ENCODE measurements around the gene IQCH.

IQCH gene

GRCh38 chr15:67386947-67387346 lies 132.4 kb downstream of the IQCH start:
- H3K27me3 Mint-ChIP-seq, result peaks cover 3% of the 10 kb centered on the region
- H3K4me3 Mint-ChIP-seq, result no peak overlapping the region
- intact Hi-C loops (cut with micrococcal nuclease), result loop anchor here (10.0 kb wide), 1 partner anchor 448 kb away; no protein-coding TSS in a partner anchor

GRCh38 chr15:67389975-67390374 lies 135.4 kb downstream of the IQCH start:
- intact Hi-C loops (cut with micrococcal nuclease), result loop anchor here (5.0 to 10.0 kb wide), 2 partner anchors 42 to 445 kb away; no protein-coding TSS in a partner anchor
- H3K9me3 Mint-ChIP-seq, result no peaks in the 10 kb centered on the region
- H3K27ac Mint-ChIP-seq, result no peak overlapping the region
- H3K27me3 Mint-ChIP-seq, result peaks cover 5% of the 10 kb centered on the region
- no peaks in the 10 kb centered on the region for H3K4me1 Mint-ChIP-seq (ENCODE audit: low read depth)
- H3K4me3 Mint-ChIP-seq, result no peak overlapping the region
- H3K36me3 Mint-ChIP-seq (ENCODE audit: low read depth), result no peaks in the 10 kb centered on the region

More at GRCh38 chr15:67386947-67387346, 132.4 kb downstream of the IQCH start:
- H3K4me1 Mint-ChIP-seq (ENCODE audit: low read depth), result no peaks in the 10 kb centered on the region
- H3K9me3 Mint-ChIP-seq, result no peaks in the 10 kb centered on the region
- H3K27ac Mint-ChIP-seq, result no peak overlapping the region
- H3K36me3 Mint-ChIP-seq (ENCODE audit: low read depth), result no peaks in the 10 kb centered on the region

DNA sequence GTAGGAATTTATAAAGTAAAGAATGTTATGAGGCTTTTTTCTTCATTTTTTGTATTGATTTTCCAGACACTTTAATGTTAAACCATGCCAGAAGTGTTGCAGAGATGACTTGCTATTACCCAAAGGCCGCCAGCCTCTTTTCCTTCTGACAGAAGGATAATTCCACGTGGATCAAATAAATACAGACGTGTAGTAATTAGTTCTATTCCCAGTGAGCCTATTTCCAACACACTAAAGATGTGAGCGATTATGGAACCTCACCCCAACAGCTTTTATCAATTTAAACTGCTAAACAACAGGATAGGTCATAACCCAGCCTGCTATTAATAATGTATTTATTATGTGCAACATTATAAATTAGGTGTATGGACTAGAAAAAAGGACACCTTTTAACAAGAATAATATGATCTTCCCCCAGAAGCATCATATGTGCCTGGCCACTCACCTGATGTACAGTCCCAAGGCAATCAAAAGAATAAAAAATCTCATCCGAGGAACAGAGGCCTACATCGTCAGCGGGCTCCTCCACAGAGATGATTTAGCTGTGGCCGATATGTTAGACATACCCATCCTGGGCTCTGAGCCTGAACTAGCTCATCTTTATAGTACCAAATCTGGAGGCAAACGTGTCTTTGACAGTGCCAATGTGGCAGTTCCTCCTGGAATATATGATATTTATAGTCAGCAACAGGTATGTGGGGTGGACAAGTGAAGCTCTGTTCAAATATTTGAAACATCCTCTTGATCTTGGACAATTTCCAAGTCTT lies 140.5 kb downstream of the IQCH start:
- Mint-ChIP-seq H3K4me1 (ENCODE audit: low read depth) (peaks cover 10% of the 10 kb centered on the region), H3K36me3 (ENCODE audit: low read depth) (no peaks in the 10 kb centered on the region), H3K4me3 (no peak overlapping the region), H3K27me3 (peaks cover 3% of the 10 kb centered on the region), H3K27ac (no peak overlapping the region), H3K9me3 (no peaks in the 10 kb centered on the region)
- intact Hi-C loops (cut with micrococcal nuclease), result loop anchor here (5.0 kb wide), 1 partner anchor 37 kb away; no protein-coding TSS in a partner anchor

- Mint-ChIP-seq H3K4me1 (ENCODE audit: low read depth) (peaks cover 10% of the 10 kb centered on the region), H3K9me3 (no peaks in the 10 kb centered on the region), H3K27ac (no peak overlapping the region), H3K27me3 (peaks cover 3% of the 10 kb centered on the region), H3K36me3 (ENCODE audit: low read depth) (no peaks in the 10 kb centered on the region), H3K4me3 (no peak overlapping the region)
- intact Hi-C loops (cut with micrococcal nuclease), result no loop called here
Measured at GRCh38 chr15:67396114-67396513, 141.5 kb downstream of the IQCH start.

GRCh38 chr15:67397139-67397538 lies 142.6 kb downstream of the IQCH start:
- Mint-ChIP-seq H3K27ac (no peak overlapping the region), H3K36me3 (ENCODE audit: low read depth) (no peaks in the 10 kb centered on the region), H3K9me3 (no peaks in the 10 kb centered on the region), H3K4me3 (no peak overlapping the region), H3K4me1 (ENCODE audit: low read depth) (peaks cover 10% of the 10 kb centered on the region), H3K27me3 (peaks cover under 1% of the 10 kb centered on the region)
- intact Hi-C loops (cut with micrococcal nuclease), result no loop called here

- H3K27ac Mint-ChIP-seq, result no peak overlapping the region
- H3K27me3 Mint-ChIP-seq, result no peaks in the 10 kb centered on the region
Measured at GRCh38 chr15:67399925-67400324, 145.3 kb downstream of the IQCH start.

GRCh38 chr15:67400890-67401289 lies 146.3 kb downstream of the IQCH start:
- Mint-ChIP-seq H3K36me3 (ENCODE audit: low read depth) (no peaks in the 10 kb centered on the region), H3K9me3 (no peaks in the 10 kb centered on the region)

More at GRCh38 chr15:67399925-67400324, 145.3 kb downstream of the IQCH start:
- H3K4me1 Mint-ChIP-seq (ENCODE audit: low read depth), result peaks cover 10% of the 10 kb centered on the region
- H3K9me3 Mint-ChIP-seq, result no peaks in the 10 kb centered on the region
- no peak overlapping the region for H3K4me3 Mint-ChIP-seq
- intact Hi-C loops (cut with micrococcal nuclease), result no loop called here
- no peaks in the 10 kb centered on the region for H3K36me3 Mint-ChIP-seq (ENCODE audit: low read depth)

GRCh38 chr15:67401336-67401735 lies 146.8 kb downstream of the IQCH start:
- no peaks in the 10 kb centered on the region for H3K27me3 Mint-ChIP-seq
- no peak overlapping the region for H3K27ac Mint-ChIP-seq
- intact Hi-C loops (cut with micrococcal nuclease), result no loop called here
- no peaks in the 10 kb centered on the region for H3K36me3 Mint-ChIP-seq (ENCODE audit: low read depth)
- H3K9me3 Mint-ChIP-seq, result no peaks in the 10 kb centered on the region
- H3K4me3 Mint-ChIP-seq, result no peak overlapping the region
- H3K4me1 Mint-ChIP-seq (ENCODE audit: low read depth), result peaks cover 4% of the 10 kb centered on the region

More at GRCh38 chr15:67400890-67401289, 146.3 kb downstream of the IQCH start:
- Mint-ChIP-seq H3K4me3 (no peak overlapping the region), H3K27ac (no peak overlapping the region), H3K4me1 (ENCODE audit: low read depth) (peaks cover 9% of the 10 kb centered on the region), H3K27me3 (no peaks in the 10 kb centered on the region)
- intact Hi-C loops (cut with micrococcal nuclease), result no loop called here

GRCh38 chr15:67403428-67404154 lies 149.0 kb downstream of the IQCH start:
- no peaks in the 10 kb centered on the region for H3K4me1 Mint-ChIP-seq (ENCODE audit: low read depth)
- no peaks in the 10 kb centered on the region for H3K9me3 Mint-ChIP-seq
- H3K27ac Mint-ChIP-seq, result no peak overlapping the region
- intact Hi-C loops (cut with micrococcal nuclease), result no loop called here
- H3K27me3 Mint-ChIP-seq, result no peaks in the 10 kb centered on the region
- no peak overlapping the region for H3K4me3 Mint-ChIP-seq
- H3K36me3 Mint-ChIP-seq (ENCODE audit: low read depth), result no peaks in the 10 kb centered on the region

GRCh38 chr15:67405208-67406191 lies 150.9 kb downstream of the IQCH start:
- Mint-ChIP-seq H3K36me3 (ENCODE audit: low read depth) (no peaks in the 10 kb centered on the region), H3K4me1 (ENCODE audit: low read depth) (no peaks in the 10 kb centered on the region), H3K27ac (no peak overlapping the region), H3K27me3 (no peaks in the 10 kb centered on the region), H3K9me3 (no peaks in the 10 kb centered on the region), H3K4me3 (no peak overlapping the region)
- intact Hi-C loops (cut with micrococcal nuclease), result no loop called here

DNA sequence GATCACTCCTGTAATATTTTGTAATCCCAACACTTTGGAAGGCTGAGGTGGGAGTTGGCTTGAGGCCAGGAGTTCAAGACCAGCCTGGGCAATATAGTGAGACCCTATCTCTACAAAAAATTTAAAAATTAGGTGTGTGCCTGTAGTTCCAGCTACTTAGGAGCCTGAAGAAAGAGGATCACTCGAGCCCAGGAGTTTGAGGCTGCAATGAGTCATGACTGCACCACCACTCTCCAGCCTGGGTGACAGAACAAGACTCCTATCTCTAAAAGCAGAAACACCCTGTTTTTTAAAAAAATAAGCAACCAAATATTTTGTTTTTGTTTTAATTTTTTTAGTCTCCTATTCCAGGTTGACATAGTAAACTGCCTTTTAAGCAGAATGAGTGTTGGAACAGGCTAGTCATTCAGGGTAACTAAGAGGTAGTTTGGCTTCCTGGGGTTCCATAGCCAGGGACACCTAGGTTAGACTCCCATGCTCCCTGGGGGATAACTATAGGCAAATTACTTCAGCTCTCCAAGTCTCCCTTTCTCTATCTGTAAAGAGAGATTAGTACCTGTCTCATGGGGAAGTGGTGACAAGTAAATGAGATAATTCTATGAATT lies 151.8 kb downstream of the IQCH start:
- no peaks in the 10 kb centered on the region for H3K4me1 Mint-ChIP-seq (ENCODE audit: low read depth)
- intact Hi-C loops (cut with micrococcal nuclease), result no loop called here
- no peaks in the 10 kb centered on the region for H3K9me3 Mint-ChIP-seq
- no peak overlapping the region for H3K4me3 Mint-ChIP-seq
- H3K27ac Mint-ChIP-seq, result no peak overlapping the region
- no peaks in the 10 kb centered on the region for H3K36me3 Mint-ChIP-seq (ENCODE audit: low read depth)
- H3K27me3 Mint-ChIP-seq, result no peaks in the 10 kb centered on the region

GRCh38 chr15:67407786-67408185 lies 153.2 kb downstream of the IQCH start:
- Mint-ChIP-seq H3K27me3 (no peaks in the 10 kb centered on the region), H3K9me3 (no peaks in the 10 kb centered on the region), H3K4me1 (ENCODE audit: low read depth) (no peaks in the 10 kb centered on the region), H3K36me3 (ENCODE audit: low read depth) (no peaks in the 10 kb centered on the region), H3K4me3 (no peak overlapping the region), H3K27ac (no peak overlapping the region)
- intact Hi-C loops (cut with micrococcal nuclease), result no loop called here

DNA sequence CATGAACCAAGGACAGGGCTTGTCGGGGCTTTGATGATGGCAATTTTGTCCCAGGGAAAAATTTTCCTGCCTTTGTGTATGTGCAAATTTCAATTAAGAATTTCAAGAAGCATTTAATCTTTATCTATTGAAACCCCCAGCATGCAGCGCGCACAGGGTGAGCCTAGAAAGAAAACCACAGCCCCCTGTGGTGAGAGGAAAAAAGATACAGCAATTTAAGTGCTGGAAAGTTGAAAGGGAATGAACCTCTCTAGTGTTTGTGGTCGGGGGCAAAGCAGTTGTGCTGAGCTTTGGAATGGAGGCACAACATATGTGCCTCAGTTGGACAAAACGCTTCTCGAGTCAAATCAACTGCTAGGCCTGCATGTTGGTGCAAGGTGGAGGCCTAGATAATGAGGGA lies 154.6 kb downstream of the IQCH start:
- H3K4me3 Mint-ChIP-seq, result no peak overlapping the region
- no peaks in the 10 kb centered on the region for H3K36me3 Mint-ChIP-seq (ENCODE audit: low read depth)
- peaks cover 2% of the 10 kb centered on the region for H3K27me3 Mint-ChIP-seq
- peaks cover 4% of the 10 kb centered on the region for H3K4me1 Mint-ChIP-seq (ENCODE audit: low read depth)
- no peak overlapping the region for H3K27ac Mint-ChIP-seq
- intact Hi-C loops (cut with micrococcal nuclease), result no loop called here
- H3K9me3 Mint-ChIP-seq, result no peaks in the 10 kb centered on the region

Measured in dendritic cell treated with granulocyte-macrophage colony-stimulating factor and Interleukin-4, amounts not matched to agents 40 ng/mL and 50 ng/mL, for 4 days (primary cell).